Lower lobe of right lung (tissue), 2 donors: ENCODE measurements around the gene CDH8. TPM values are rescaled to one million over a fixed set of nuclear protein-coding genes. Genes with fewer than 3 reads are reported as not detected.

Experiments used
- ATAC-seq, 2 donors: fragments of 200-7000 bp; cut with Tn5 transposase; one replicate each; pipeline ENCODE4 v1.9.1; 2020 to 2022; ENCODE audit warnings: mild to moderate bottlenecking in 2 of 2, moderate library complexity in 2 of 2
- DNase-seq: peaks from one replicate; pipeline ENCODE4 v3.0.0-alpha.2; 2020
- H3K27ac ChIP-seq: fragments of 200-600 bp; one replicate; pipeline ENCODE4 v1.8.0; 2022
- H3K27me3 ChIP-seq: fragments of 200-600 bp; one replicate; pipeline ENCODE4 v1.8.0; 2022; ENCODE audit warnings: low read depth
- H3K36me3 ChIP-seq: fragments of 200-600 bp; one replicate; pipeline ENCODE4 v1.8.0; 2022; ENCODE audit warnings: mild to moderate bottlenecking
- H3K4me1 ChIP-seq: fragments of 200-600 bp; one replicate; pipeline ENCODE4 v1.8.0; 2022
- H3K4me3 ChIP-seq: fragments of 200-600 bp; one replicate; pipeline ENCODE4 v1.8.0; 2022; ENCODE audit warnings: mild to moderate bottlenecking
- H3K9me3 ChIP-seq: fragments of 200-600 bp; one replicate; pipeline ENCODE4 v1.8.0; 2022
- CTCF ChIP-seq: fragments of 200-600 bp; IDR thresholded peaks from one replicate; pipeline ENCODE4 v1.8.0; 2022; ENCODE audit warnings: antibody characterized with exemption, mild to moderate bottlenecking
- intact Hi-C: fragments of 100-400 bp; cut with DNase I; formaldehyde crosslinking; loops from one replicate; pipeline ENCODE4 v1.11.0; 2022
- total RNA-seq: library from RNA; stranded (reverse); fragmentation: NEBNext Ultra II Directional; extraction: Animal tissue kit (Norgen Biotek cat#: 25700); gene quantifications from one replicate; pipeline ENCODE4 v1.2.1, GENCODE V29; 2021
- donor health status: DM: no; HTN: yes; CAD: no; lungs with severe emphysema.

CDH8 gene
- total RNA-seq, 1 donor from 2014 or later: 0.71 TPM

GRCh38 chr16:62018301-62019060, 17.8 kb downstream of the CDH8 start:
- no peaks in the 10 kb centered on the region for H3K4me1 ChIP-seq
- no peaks in the 10 kb centered on the region for H3K9me3 ChIP-seq
- intact Hi-C loops: no loop called here
- H3K27me3 ChIP-seq: no peaks in the 10 kb centered on the region
- H3K36me3 ChIP-seq: no peaks in the 10 kb centered on the region
- TF ChIP-seq CTCF: no peak
- no peak overlapping the region for H3K4me3 ChIP-seq
- DNase-seq: no peak
- no peak overlapping the region for H3K27ac ChIP-seq
- ATAC-seq: no peak

DNA sequence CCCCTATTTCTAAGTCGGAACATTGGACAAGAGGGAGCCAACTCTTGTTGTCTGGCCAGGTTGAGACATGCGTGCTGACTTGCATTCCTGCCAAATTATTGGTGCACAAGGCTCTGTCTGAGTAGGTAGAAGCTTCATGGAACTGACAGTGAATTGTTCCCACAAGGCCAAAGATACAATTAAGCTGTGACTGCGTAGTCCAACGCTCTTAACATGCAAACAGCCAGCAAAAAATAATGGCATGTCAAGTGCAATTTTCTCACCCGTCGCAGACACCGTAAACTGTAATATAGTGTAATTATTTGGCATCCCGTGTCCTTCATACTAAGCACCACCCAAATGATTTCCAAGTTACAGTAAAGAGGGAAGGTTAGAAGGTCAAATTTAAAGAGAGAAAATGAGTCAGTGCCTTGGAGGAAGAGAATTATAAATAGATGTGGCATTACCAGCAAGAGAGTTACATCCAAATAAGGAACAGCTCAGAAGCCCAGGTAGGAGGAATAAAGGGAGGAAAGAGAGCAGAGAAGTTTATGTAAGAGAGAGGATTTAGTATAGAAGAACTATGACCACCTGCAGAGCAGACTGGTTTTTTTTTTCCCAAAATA, 21.8 kb downstream of the CDH8 start:
- H3K36me3 ChIP-seq: no peaks in the 10 kb centered on the region
- ATAC-seq (no peak), DNase-seq (no peak)
- no peak overlapping the region for H3K4me3 ChIP-seq
- intact Hi-C loops: no loop called here
- H3K27me3 ChIP-seq: no peaks in the 10 kb centered on the region
- H3K4me1 ChIP-seq: no peaks in the 10 kb centered on the region
- H3K27ac ChIP-seq: no peak overlapping the region
- H3K9me3 ChIP-seq: no peaks in the 10 kb centered on the region
- TF ChIP-seq CTCF: no peak

DNA sequence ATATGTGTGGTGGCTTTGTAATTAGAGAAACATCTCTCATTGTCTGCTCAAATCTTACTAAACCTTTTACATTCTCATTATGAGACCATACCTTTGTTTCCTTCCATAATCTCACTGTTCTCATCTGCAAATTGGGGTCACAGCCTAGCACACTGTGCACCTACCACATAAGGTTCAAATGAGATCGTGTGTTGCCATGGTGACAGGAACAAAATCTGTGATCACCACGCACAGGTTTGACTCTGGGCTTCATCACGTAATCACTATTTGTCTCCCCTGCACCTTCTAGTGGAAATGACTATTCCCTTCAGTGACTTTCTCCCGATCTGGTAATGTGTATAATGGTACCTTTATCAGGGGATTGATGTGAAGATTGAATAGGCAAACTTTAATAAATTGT, 26.1 kb downstream of the CDH8 start:
- H3K4me1 ChIP-seq: no peaks in the 10 kb centered on the region
- H3K4me3 ChIP-seq: no peak overlapping the region
- ATAC-seq (no peak), DNase-seq (no peak)
- no peak overlapping the region for H3K27ac ChIP-seq
- intact Hi-C loops: no loop called here
- no peaks in the 10 kb centered on the region for H3K27me3 ChIP-seq
- no peaks in the 10 kb centered on the region for H3K9me3 ChIP-seq
- TF ChIP-seq CTCF: no peak
- H3K36me3 ChIP-seq: no peaks in the 10 kb centered on the region

DNA sequence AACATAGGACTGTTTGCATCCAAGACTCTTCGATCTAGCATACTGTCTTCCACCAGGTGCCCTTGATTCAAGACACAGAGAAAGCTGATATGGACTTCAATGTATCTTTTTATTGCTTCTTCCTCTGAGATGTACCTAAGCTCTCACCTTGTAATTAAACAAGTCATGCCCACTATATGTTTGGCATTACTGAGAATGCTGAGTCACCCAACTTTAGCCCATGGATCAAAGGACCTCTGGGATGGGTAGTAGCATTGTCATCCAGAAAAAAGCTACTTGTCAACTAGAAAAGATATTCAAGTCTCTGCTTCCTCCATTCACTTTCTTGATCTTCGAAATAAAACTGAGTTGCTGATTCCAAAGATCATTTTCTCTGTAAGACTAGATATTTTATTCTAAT, 37.8 kb downstream of the CDH8 start:
- Histone ChIP-seq H3K27ac (no peak overlapping the region), H3K4me1 (no peaks in the 10 kb centered on the region), H3K36me3 (no peaks in the 10 kb centered on the region), H3K9me3 (no peaks in the 10 kb centered on the region), H3K4me3 (no peak overlapping the region), H3K27me3 (no peaks in the 10 kb centered on the region)
- DNase-seq (no peak), ATAC-seq (no peak)
- intact Hi-C loops: no loop called here
- TF ChIP-seq CTCF: no peak

DNA sequence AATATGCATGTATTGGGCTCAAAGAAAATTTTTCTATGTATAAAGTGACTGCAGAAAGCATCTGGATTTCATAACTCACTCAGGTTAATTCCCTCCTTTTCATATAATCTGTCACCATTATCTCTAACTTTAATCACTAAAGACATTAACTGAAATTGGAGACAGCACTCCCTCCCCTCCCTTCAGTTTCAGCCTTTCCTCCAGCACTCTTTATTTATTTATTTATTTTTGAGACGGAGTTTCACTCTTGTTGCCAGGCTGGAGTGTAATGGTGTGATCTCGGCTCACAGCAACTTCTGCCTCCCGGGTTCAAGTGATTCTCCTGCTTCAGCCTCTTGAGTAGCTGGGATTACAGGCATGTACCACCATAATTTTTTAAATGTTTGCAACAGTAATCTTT, 43.1 kb downstream of the CDH8 start:
- H3K9me3 ChIP-seq: no peaks in the 10 kb centered on the region
- H3K27ac ChIP-seq: no peak overlapping the region
- no peak for TF ChIP-seq CTCF
- H3K4me1 ChIP-seq: no peaks in the 10 kb centered on the region
- DNase-seq: no peak
- H3K36me3 ChIP-seq: no peaks in the 10 kb centered on the region
- intact Hi-C loops: no loop called here
- H3K27me3 ChIP-seq: no peaks in the 10 kb centered on the region
- H3K4me3 ChIP-seq: no peak overlapping the region
- ATAC-seq: no peak
